A172 (cell line): ENCODE data around the gene GNAI3. TPM values are rescaled to one million over a fixed set of nuclear protein-coding genes. Genes with fewer than 3 reads are reported as not detected.

Source experiments
- DNase-seq: peaks from one replicate; pipeline ENCODE4 v3.0.0-alpha.2; 2015; ENCODE audit warnings: low spot score
- total RNA-seq: library from RNA; depleted of rRNA; stranded (reverse); fragments of >200 nt; shearing (Covaris generic); gene quantifications from 2 replicates; pipeline ENCODE4 v1.2.3, GENCODE V29; 2014

The GNAI3 gene
- total RNA-seq, 1 experiment from 2014 or later = 14.8 TPM

DNA sequence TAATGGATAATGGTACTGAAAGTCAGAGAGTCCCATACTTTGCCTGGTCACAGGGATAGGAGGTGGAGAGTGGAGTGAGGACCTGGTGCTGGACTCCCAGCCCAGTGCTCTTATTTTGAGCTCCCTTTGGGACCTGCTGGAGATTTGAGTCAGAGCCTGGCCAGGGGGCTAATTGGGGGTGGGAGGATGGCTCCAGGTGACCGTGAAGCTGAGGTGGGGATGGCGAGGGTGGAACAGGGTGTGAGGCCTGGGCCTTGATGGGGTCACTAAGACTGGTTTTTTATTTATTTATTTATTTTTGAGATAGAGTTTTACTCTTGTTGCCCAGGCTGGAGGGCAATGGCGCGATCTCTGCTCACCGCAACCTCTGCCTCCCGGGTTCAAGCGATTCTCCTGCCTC lies 89.0 kb downstream of the GNAI3 start:
- no peak for DNase-seq

DNA sequence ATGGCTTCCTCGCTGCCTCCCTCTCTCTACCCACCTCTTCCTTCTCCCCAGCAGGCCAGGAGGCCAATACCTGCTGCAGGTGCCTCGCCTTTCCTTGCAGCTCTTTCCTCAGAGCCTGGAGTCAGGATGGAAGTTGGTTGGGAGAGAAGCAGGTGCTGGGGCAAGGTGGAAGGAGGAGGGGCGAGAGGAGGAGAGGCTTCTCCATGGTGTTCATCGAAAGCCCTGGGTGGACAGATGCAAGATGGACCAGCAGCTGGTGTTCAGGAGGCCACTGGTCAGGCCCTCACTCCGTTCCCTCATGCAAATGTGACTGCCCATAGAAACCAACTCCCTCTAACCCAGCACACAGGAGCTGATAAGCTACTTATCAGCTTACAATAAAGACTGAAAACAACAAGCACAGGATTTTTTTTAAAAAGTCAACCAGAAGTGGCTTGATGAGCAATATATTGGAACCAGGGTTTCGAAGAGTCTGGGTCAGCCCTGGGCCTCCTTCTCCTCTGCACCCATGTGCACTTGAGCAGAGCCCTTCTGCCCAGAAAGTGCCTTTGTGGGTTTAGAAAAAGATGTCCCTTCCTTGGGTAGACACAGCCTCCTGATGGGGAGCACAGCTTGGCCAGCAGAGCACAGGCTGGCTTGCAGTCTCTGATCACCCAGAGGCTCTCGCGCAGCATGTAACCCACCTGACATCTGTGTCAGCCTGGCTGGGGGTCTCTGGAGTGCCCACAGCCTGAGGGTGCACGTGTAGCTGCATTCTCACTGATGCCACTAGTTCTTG lies 90.8 kb downstream of the GNAI3 start:
- no peak for DNase-seq

DNA sequence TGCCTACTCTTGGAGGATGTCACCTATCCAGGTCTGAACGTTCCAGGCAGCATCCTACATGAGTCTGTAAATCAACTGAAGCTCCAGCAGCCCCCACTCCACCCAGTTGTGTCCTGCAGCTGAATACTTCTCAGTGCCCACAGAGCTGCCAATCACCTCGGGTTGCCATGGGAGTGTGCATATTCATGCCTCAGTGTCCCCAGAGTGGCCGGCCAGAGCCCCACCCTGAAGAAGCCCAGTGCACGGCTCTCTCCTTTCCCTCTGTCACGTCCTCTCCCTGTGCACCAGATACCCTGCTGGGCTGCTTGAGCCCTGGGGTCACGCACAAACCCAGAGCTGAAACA lies 91.4 kb downstream of the GNAI3 start:
- DNase-seq = no peak

DNA sequence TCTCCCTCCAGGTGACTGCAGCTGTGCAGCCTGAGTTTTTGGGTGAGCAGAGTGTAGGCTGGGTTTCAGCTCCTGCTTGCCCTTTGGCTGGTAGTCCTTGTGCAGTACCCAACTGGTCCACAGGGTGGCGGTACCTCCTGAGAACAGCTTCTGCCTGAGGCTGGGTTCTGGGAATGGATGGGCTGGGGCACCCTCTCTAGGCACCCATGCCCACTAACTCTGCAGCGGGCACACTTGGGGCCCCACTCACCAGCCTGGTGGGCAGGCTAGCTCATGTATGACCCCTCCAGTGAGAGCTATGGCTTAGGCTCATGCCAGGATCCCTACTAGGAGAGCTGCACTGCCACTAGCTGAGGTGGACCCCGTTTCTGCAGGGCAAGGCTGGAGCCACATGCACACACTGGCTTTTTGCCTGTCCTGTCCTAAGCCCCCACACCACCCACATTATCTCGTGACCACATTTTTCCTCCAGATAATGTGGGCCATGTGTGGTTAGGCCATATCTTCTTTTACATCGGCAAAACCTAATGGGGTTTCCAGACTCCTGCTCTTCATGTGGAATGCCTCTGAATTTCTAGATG lies 92.0 kb downstream of the GNAI3 start:
- DNase-seq = peak; percentile 37

DNA sequence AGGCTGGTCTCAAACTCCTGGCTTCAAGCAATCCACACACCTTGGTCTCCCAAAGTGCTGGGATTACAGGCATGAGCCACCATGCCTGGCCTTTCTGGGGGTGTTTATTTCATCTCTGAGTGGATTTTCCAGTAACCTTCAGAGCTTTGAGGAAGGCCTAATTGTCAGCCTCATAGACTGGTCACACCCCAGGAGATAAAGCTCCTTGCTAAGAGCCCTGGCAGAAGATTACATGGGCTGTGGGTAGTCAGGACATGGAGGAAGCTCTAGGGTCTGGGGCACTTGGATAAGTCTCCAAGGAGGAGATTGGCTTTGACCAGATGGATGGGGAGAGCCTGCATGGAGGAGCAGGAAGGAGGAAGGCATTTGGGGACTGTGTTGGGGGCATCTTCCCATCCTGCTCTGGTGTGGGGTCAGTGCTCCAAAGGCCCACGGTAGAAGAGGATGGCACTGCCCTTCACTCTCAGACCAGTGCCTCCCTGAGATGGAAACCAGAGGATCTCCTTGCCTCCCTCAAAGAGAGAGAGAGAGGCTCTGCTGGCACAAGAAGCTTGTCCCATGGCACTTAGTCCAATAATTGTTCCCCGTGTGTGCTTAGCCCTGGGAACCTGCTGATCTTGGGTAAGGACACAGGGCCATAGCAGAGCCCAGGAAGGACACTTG lies 92.8 kb downstream of the GNAI3 start:
- no peak for DNase-seq

DNA sequence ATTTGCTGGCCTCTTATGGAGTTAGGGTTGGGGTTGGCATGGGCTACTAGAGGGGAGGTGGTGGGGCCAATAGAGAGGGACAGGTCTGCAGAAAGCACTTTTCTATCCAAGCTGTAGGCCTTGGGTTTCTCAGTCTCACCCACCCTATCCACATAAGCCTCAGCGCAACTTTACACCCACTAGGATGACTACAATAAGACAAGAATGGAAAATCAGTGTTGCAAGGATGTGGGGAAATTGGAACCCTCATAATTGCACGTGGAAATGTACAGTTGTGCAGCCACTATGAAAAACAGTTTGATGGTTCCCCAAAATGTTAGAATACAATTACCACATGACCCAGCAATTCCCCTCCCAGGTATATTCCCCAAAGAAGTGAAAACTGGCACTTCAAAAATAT lies 93.4 kb downstream of the GNAI3 start:
- no peak for DNase-seq

DNA sequence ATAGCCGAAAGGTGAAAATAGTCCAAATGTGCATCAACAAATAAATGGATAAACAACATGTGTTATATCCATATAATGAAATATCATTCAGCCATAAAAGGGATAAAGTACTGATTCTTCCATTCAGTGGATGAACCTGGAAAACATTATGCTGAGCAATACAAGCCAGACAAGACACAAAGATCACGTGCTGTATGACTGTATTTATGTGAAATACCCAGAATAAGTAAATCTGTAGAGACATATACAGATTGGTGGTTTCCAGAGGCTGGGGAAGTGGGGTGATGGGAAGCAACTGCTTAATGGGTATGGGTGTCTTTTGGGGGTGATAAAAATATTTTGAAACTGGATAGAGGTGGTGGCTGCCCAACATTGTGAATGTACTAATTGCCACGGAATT lies 94.2 kb downstream of the GNAI3 start:
- no peak for DNase-seq

DNA sequence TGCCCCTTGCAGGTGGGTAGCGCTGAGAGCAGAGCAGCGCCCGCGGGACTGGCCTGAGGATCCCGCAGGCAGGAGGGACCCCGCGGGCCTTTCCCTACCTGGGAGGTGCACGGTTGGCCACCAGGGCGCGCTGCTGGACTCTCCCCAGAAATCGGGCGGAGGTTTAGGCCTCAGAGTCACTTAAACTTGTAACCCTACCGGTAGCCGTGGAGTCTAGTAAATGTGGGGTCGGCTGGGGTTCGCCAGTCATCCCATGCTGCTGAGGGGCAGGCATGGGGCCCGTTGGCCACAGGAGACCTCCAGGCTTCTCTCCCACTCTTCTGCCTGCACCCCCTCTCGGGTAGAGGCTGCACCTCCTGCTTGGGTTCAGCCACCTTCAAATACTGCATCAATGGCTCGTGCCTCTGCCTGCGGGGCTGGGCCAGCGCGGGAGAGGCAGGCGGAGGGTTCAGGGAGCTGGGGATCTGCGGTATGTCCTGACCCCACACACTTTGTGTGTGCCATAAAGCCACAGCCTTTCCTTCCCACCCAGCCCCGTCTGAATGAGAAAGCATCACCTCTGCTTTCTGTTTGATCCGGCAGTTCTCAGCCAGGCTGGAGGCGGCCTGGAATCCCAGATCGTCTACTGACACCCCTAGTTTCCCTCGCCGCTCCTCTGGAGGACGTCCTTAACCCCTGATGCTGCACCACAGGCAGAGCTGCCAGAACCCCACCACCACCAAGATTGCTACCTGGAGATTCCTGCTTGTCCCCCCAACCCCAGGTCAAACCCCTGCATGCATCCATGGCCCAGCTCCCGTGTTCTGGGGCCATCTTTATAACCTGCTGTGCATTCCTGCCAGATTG lies 95.2 kb downstream of the GNAI3 start:
- DNase-seq = peak; percentile 57

DNA sequence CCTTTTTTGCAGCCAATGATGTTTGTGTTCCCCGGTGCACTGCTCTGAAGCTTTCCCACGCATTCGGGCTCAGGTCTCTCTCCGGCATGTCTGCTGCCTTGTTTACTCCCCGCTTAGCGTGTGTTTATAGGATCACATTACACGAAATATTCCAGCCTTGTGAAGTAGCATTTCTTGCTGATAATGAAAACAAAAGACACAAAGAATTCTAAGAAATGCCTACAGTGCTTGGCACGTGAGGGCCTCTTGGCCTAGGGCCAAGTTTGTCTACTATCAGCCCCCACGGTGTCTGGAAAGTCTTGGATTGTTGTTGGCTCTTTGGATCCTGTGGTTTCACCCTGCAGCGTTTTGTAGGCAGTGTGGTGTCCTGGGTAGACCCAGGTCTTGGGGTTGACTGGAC lies 96.3 kb downstream of the GNAI3 start:
- no peak for DNase-seq

DNA sequence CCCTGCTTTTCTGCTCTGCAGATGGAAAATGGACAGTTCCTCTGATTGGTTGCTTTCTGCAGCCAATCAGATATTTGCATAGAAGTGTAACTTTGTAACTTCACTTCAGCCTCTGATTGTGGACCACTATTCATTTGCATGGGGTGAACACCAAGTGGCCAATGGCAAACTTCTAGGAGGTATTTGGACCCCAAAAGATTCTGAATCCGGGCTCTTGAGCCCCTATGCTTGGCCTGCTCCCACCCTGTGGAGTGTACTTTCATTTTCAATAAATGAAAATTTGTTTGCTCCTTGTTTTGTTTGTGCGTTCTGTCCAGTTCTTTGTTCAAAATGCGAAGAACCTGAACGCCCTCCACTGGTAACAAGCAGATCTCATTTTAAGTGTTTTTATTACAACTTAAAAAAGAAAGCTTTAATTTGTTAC lies 101.1 kb downstream of the GNAI3 start:
- DNase-seq = no peak

DNA sequence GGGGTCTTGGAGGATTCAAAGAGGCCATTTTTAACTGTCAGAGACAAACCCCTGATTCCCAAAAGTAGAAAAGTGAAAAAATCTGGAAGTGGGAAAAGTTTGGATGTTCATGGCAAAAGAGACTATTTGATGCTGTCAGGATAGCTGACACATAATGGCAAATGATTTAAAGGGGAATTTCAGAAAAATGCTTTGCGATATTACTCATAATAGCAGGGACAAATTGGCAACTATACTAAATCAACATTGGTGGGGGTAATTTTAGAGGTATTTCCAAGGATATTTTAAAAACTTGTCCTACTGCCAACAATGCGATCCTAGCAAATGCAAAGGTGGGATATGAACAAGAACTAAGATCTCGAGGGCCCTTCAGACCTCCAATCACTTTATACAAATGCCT lies 102.2 kb downstream of the GNAI3 start:
- peak; percentile 46 for DNase-seq

DNA sequence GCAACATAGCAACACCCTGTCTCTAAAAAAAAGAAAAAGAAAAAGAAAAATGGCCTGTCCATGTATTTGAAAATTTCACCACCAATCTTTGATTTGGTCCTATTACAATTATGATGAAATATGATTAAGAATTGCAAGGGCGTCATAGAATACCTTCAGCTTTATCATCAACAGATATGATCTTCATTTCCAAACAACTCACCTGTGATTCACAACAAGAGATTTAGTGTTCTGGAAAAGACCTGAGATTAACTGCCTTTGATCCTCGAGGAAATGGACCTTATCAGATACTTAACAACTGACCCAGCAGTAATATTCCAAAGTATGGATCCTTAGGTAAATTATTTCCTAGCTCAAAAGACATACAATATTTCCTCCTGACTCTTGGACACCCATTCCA lies 104.0 kb downstream of the GNAI3 start:
- DNase-seq = no peak

DNA sequence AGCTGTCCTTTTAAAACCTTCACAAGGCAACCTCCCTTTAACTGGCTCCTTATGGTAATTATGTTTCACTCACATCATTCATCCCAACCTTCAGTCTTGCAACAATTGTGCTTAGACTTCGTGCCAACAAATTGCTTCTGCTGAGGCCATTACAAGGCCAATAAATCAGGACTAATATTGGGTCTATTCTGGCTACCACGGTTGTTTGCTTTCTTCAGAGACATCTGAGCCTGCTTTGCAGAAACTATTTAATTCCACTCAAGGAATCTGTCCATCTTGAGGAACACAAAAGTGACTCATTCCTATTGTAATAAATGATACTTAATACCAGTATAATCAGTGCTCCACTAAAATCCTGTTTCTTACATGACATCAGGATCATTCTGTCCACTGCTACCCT lies 104.9 kb downstream of the GNAI3 start:
- no peak for DNase-seq

DNA sequence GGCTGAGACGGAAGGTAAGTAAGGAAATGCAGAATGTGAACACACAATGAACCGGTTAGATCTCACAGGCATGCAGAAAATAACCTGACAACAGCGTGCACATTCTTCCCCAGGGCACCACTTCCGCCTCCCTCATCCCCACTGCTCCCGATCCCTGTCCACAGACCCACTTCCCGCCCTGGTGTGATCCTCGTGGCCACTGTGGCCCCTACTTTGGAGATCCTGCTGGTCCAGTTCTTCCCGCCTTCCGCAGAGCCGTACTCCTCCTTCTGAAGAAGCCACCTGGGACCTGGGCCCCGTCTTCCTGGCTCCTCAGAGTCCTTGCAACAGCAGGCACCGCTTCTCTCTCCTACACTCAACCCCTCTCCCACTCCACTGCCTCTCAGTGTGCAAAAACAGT lies 106.1 kb downstream of the GNAI3 start:
- DNase-seq = no peak

DNA sequence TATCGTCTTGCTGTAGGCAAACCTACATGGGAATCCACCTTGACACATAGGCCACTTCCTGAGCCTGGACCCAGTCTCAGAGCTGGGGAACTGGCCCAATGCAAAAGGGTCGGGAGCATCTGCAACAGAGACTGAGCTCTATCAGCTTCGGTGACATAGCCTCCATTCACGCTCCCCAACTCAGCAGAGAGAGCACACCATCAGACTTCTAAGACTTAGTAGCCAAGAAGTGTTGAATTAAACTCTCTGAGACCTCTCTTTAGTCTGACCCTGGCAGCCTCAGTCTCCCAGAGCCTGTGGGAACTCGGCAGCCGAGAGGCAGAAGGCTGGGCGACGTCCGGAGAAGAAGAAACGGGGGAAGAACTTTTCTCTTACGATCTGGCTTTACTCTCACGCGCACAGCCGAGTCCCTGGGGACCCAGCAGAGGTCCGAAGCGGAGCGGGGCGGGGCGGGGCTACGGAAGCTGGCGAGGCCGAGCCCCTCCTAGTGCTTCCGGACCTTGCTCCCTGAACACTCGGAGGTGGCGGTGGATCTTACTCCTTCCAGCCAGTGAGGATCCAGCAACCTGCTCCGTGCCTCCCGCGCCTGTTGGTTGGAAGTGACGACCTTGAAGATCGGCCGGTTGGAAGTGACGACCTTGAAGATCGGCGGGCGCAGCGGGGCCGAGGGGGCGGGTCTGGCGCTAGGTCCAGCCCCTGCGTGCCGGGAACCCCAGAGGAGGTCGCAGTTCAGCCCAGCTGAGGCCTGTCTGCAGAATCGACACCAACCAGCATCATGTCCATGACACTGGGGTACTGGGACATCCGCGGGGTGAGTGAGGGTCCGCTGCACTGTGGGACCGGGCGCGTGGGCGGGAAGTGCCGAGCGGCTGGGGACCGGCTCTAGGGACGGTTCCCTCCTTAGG lies 107.5 kb downstream of the GNAI3 start, which contains the start of gene GSTM4:
TSS of gene GSTM4 (plus strand) at position 485 of the 905 bp plus-strand sequence. CDS start at position 776, 291 bp downstream.
- peak; percentile 68 for DNase-seq

DNA sequence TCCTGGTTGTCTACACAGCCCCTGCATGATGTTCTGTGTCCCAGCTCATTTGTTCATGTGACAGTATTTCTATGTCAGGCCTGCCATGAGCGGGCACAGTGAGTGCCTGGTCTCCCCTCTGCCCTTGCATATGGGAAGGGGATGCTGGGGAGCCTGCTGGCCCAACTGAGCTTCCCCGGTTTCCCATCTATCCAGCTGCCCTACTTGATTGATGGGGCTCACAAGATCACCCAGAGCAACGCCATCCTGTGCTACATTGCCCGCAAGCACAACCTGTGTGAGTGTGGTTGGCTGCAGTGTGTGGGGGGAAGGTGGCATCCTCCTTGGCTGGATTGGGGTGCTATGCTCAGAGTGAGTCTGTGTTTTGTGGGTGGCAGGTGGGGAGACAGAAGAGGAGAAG lies 109.0 kb downstream of the GNAI3 start:
- DNase-seq = no peak

DNA sequence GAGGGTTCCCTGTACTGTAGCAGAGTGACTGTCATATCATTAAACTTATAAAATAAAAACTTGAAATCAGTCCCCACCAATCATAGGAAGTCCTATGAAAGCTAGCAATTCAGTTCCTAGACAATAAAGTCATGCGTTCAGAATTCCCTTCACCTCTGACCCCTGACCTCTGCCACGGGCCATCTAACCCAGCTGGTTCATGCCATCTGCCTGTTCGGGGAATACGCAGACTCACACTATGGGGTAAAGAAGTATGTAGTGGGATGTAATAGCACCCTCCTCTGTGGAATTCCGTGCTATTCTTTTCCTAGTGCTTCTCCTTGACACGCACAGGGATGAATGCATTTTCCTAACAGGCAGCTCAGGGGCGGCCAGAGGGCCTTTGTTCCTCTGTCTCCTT lies 109.6 kb downstream of the GNAI3 start:
- no peak for DNase-seq

DNA sequence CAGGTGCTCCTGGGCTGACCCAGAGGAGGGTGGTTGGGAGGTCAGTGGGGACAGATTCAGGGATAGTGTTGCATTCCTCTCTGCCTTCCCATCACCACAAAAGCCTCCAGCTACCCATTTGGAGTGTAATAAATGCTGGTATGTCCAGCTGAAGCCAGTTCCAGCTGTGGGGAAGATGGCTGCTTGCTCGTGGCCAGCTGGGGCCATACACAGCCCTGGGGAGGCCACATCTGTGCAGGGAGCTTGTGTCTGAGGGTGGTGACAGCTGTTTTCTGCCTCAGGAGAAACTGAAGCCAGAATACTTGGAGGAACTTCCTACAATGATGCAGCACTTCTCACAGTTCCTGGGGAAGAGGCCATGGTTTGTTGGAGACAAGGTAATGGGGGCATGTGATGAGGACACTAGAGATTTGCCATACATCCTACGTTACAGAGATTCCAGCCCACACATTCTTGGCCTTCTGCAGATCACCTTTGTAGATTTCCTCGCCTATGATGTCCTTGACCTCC lies 110.2 kb downstream of the GNAI3 start:
- no peak for DNase-seq

DNA sequence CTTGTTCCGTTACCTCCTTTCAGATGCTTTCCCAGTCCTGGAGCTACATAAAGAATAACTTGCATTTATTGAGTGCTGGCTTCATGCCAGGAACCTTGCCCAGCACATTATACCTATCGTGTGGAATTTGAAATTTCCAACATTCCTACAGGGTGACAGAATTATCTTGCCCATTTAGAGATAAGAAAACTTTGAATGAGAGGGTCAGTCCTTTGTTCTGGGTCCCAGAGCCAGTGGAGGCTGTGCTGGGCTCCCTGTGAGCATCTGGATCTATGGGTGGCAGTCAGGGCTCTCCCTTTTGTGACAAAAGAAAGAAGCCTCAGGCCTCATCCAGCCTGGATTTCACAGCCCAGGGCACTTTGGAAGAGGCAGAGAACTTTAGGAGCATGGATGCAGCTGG lies 110.7 kb downstream of the GNAI3 start:
- DNase-seq = peak; percentile 58

DNA sequence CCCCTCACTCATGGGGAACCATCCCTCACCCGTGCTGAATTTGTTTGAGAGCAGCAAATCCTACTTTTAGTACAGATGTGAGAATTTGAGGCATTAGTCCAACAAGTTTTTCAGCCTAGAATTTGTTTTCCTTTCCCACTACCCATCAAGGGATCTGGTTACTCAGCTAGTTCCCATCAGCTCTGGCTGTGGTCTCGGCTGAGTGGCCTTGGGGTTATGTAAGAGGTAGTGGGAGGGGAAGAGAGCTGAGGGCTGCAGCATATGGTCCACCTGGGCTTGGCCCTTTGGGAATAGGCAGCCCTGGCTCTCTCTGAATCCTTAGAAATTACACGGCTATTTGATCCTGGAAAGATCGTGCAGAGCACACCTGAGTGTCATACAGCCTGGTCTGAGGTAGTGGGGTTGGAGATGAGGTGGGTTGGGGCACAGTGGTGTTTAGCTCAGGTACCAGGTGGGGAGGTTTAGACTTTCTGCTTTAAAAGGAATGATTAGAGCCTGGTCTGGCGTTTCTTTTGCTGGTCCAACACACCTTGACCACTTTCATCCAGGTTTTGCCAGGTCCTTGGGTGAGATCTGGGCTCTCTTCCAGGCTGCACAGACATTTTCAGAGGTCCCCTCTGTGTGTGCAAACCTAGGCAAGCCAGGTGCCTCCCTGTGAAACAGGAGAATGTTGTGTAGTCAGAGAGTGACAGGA lies 111.7 kb downstream of the GNAI3 start:
- no peak for DNase-seq
